Measurements from ENCODE around the gene CEACAM19. TPM values are rescaled to one million over a fixed set of nuclear protein-coding genes. Genes with fewer than 3 reads are reported as not detected.

The CEACAM19 gene
- total RNA-seq, 6 experiments from 2014 or later = 1.8 to 2.5 (median 2.1) TPM

DNA sequence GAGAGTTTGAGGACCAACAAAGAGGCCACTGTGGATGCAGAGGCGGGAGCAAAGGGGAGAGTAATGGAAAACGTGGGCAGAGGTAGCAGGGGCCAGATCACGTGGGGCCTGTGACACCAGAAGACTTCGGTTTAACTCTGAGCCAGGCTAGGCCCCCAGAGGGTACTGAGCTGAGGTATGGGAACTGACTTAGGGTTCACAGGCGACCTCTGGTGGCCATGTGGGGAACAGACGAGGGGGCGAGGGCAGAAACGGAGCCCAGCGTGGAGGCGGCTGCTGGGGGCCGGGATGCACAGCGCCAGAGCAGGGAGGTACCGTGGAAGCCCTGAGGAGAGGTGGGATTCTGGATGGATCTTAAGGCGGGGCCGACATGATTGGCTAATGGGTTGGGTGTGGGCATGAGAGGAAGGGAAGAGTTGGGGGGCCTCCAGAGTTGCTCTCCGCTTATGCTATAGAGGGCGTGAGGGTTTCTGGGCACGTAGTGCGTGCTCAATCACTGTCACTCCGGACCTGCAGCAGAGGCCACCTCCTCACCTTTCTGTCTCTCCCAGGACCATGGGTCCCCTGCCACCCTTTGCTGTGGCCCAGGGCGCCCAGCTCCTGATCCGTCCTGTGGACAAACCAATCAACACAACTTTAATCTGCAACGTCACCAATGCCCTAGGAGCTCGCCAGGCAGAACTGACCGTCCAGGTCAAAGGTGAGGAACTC is 13.9 kb upstream of the CEACAM19 start:
- no peaks in the 10 kb centered on the region for H3K27me3 Mint-ChIP-seq (ENCODE audit: insufficient read depth)
- DNase-seq = peak; percentile 25
- no peak overlapping the region for H3K4me3 Mint-ChIP-seq
- TF ChIP-seq, protein P1, sequence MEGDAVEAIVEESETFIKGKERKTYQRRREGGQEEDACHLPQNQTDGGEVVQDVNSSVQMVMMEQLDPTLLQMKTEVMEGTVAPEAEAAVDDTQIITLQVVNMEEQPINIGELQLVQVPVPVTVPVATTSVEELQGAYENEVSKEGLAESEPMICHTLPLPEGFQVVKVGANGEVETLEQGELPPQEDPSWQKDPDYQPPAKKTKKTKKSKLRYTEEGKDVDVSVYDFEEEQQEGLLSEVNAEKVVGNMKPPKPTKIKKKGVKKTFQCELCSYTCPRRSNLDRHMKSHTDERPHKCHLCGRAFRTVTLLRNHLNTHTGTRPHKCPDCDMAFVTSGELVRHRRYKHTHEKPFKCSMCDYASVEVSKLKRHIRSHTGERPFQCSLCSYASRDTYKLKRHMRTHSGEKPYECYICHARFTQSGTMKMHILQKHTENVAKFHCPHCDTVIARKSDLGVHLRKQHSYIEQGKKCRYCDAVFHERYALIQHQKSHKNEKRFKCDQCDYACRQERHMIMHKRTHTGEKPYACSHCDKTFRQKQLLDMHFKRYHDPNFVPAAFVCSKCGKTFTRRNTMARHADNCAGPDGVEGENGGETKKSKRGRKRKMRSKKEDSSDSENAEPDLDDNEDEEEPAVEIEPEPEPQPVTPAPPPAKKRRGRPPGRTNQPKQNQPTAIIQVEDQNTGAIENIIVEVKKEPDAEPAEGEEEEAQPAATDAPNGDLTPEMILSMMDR (IDR thresholded peaks at IDR 0.05) = peak; percentile 95
- H3K27ac Mint-ChIP-seq = peak overlapping the region; percentile 51; the same call in 1 of the 2 replicates
- no peaks in the 10 kb centered on the region for H3K4me1 Mint-ChIP-seq (ENCODE audit: low read depth)
- peaks cover 44% of the 10 kb centered on the region for H3K36me3 Mint-ChIP-seq (ENCODE audit: low read depth)
- H3K9me3 Mint-ChIP-seq = no peaks in the 10 kb centered on the region

DNA sequence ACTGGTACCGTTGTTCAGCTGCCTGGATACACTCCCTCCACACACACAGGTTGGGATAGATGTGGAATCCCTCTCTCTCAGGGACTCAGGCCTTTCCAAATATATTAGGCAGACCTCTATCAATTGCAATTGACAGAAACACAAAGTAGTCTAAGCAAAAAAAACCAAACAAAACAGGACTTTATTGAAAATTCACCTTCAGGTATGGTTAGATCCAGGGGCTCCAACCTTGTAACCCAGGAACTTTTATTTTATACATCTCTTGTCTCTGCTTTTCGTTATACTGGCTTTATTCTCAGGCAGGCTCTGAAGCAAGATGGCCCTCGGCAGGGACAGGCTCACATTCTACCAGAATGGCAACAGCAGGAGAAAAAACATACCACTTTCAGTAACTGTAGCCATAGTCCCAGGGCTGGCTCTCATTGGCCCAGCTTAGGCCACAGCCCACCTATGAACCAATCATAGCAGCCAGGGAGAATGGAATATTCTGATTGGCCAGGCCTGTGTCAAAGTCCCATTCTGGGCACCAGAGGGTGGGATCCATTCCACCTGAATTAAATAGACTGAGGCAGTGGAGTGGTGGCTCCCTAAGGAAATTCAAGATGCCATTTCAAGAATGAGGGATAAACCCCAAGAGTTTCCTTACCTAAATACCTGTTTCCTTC is 13.1 kb upstream of the CEACAM19 start:
- H3K4me1 Mint-ChIP-seq (ENCODE audit: low read depth) = no peaks in the 10 kb centered on the region
- H3K27ac Mint-ChIP-seq = no peak overlapping the region
- TF ChIP-seq, protein P1 (IDR thresholded peaks at IDR 0.05) = no peak
- no peaks in the 10 kb centered on the region for H3K27me3 Mint-ChIP-seq (ENCODE audit: insufficient read depth)
- no peaks in the 10 kb centered on the region for H3K9me3 Mint-ChIP-seq
- no peak for DNase-seq
- H3K36me3 Mint-ChIP-seq (ENCODE audit: low read depth) = peaks cover 43% of the 10 kb centered on the region
- H3K4me3 Mint-ChIP-seq = no peak overlapping the region

DNA sequence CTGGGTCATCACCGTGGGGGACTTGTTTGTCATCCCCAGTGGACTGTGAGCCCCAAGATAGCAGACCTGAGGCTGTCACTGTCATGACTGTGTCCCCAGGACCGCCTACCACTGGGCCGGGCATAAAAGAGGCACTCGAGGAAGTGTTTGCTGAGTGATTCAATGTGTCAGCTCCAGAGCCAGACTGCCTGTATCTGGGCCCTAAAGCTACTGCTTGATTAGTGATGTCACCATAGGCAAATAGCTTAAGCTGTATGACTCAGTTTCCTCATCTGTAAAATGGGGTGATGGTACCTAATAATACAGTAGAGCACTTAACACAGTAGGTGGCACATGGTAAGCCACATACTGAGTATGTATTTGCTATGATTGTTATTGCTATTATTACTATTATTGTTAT is 11.2 kb upstream of the CEACAM19 start:
- Mint-ChIP-seq H3K4me1 (ENCODE audit: low read depth) (no peaks in the 10 kb centered on the region), H3K27me3 (ENCODE audit: insufficient read depth) (no peaks in the 10 kb centered on the region), H3K27ac (no peak overlapping the region), H3K9me3 (no peaks in the 10 kb centered on the region), H3K4me3 (no peak overlapping the region), H3K36me3 (ENCODE audit: low read depth) (peaks cover 39% of the 10 kb centered on the region)
- TF ChIP-seq, protein P1 (IDR thresholded peaks at IDR 0.05) = no peak
- no peak for DNase-seq

DNA sequence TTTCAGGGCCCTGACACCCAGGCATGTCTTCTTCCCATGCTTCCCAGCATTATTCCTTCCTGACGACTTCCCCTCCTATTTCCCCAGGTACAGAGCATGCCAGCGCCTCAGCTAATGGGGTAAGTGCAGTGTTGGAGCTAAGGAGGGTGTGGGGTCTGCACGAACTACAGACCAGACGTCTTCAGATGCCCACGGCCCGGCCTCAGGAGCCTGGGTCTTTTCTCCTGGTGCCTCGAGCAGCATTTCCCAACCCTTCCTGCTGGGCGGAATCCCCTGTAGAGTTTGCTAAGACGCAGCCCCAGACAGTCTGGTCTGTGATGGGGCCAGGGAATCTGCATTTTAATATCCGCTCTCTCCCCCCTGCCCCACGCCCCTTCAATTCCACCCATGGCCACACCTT is 10.1 kb upstream of the CEACAM19 start:
- Mint-ChIP-seq H3K4me1 (ENCODE audit: low read depth) (no peaks in the 10 kb centered on the region), H3K36me3 (ENCODE audit: low read depth) (peaks cover 38% of the 10 kb centered on the region), H3K27me3 (ENCODE audit: insufficient read depth) (no peaks in the 10 kb centered on the region), H3K4me3 (no peak overlapping the region), H3K27ac (no peak overlapping the region), H3K9me3 (no peaks in the 10 kb centered on the region)
- TF ChIP-seq, protein P1 (IDR thresholded peaks at IDR 0.05) = no peak
- no peak for DNase-seq

DNA sequence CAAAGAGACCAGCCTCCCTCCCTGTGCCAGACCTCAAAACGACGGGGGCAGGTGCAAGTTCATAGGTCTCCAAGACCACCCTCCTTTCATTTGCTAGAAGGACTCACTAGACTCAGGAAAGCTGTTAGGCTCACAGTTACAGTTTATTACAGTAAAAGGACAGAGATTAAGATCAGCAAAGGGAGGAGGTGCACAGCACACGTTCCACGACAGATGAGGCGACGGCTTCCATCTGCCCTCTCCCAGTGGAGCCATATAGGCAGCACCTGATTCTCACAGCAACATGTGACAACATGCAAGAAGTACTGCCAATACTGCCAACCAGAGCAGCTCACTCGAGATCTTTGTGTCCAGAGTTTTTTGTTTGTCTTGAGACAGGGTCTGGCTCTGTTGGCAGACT is 9.4 kb upstream of the CEACAM19 start:
- Mint-ChIP-seq H3K27ac (no peak overlapping the region), H3K4me3 (no peak overlapping the region), H3K9me3 (no peaks in the 10 kb centered on the region), H3K27me3 (ENCODE audit: insufficient read depth) (no peaks in the 10 kb centered on the region), H3K36me3 (ENCODE audit: low read depth) (peaks cover 32% of the 10 kb centered on the region), H3K4me1 (ENCODE audit: low read depth) (no peaks in the 10 kb centered on the region)
- TF ChIP-seq, protein P1 (IDR thresholded peaks at IDR 0.05) = no peak
- no peak for DNase-seq
